GM13977 (cell line): ENCODE measurements around the gene LIPG.

Experiments used
- DNase-seq: peaks from one replicate; pipeline ENCODE4 v3.0.0; 2012; ENCODE audit warnings: low spot score
- in situ Hi-C: fragments of 300-500 bp; cut with MboI; formaldehyde crosslinking; loops from one replicate; pipeline ENCODE4 v1.12.0; 2022; ENCODE audit warnings: low sequenced_read_pairs, low pct_unique_long_range_greater_than_20kb, mixed read lengths, inconsistent platforms; ENCODE audit not compliant: unreplicated experiment
- TF ChIP-seq, protein P1 (sequence below): IDR thresholded peaks from 2 replicates; pipeline ENCODE4 v1.5.1; 2012; ENCODE audit warnings: mild to moderate bottlenecking, control low read depth; ENCODE audit not compliant: insufficient read depth; ENCODE audit errors: extremely low read depth, missing control alignments

The LIPG gene

DNA sequence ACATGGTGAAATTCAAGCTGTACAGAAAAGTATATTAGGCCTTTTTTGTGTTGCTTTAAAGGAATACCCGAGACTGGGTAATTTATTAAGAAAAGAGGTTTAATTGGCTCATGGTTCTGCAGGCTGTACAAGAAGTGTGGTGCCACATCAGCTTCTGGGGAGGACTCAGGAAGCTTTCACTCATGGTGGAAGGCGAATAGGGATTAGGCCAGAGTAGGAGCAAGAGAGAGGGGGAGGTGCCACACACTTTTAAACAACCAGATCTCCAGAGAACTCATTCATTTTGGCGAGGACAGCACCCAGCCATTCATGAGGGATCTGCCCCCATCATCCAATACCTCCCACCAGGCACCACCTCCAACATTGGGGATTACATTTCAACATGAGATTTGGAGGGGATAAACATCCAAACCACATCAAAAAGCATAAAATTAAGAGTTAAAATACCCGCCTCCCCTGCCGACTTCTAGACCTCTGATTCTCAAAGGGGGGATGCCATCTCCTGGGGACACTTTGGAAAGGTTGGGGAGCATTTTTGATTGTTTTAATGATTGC, 15.1 kb upstream of the LIPG start:
- TF ChIP-seq, protein P1, sequence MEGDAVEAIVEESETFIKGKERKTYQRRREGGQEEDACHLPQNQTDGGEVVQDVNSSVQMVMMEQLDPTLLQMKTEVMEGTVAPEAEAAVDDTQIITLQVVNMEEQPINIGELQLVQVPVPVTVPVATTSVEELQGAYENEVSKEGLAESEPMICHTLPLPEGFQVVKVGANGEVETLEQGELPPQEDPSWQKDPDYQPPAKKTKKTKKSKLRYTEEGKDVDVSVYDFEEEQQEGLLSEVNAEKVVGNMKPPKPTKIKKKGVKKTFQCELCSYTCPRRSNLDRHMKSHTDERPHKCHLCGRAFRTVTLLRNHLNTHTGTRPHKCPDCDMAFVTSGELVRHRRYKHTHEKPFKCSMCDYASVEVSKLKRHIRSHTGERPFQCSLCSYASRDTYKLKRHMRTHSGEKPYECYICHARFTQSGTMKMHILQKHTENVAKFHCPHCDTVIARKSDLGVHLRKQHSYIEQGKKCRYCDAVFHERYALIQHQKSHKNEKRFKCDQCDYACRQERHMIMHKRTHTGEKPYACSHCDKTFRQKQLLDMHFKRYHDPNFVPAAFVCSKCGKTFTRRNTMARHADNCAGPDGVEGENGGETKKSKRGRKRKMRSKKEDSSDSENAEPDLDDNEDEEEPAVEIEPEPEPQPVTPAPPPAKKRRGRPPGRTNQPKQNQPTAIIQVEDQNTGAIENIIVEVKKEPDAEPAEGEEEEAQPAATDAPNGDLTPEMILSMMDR: no peak
- in situ Hi-C loops: no loop called here
- DNase-seq: no peak

DNA sequence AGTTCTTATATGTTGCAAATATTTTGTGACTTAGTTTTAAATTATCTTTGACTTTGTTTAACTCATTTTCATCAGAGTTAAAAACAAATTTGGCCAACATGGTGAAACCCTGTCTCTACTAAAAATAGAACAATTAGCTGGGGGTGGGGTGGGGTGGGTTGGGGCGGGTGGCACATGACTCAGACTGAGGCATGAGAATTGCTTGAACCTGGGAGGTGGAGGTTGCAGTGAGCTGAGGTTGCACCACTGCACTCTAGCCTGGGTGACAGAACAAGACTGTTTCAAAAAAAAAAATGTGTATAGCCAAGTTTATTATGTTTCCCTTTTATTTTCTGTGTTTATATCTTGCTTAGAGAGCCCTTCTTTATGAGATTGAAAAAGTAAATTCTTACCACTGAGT, 14.2 kb upstream of the LIPG start:
- no peak for DNase-seq
- in situ Hi-C loops: no loop called here
- TF ChIP-seq, protein P1: no peak

DNA sequence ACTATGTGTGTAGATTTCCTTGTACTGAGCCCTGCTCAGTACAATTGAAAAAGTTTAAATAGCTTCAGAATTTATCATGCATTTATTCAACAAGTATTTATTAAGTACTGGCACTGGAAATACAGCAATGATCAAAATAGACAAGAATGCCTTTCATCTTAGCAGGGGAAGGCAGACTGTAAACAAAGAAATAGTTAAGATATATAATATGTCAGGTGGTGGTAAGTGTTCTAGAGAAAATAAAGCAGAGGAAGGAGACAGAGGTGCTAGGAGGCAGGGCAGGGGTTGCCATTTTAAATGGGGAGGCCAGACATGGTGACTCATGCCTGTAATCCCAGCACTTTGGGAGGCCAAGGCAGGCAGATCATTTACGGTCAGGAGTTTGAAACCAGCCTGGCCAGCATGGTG, 13.6 kb upstream of the LIPG start:
- TF ChIP-seq, protein P1: no peak
- no peak for DNase-seq
- in situ Hi-C loops: no loop called here

DNA sequence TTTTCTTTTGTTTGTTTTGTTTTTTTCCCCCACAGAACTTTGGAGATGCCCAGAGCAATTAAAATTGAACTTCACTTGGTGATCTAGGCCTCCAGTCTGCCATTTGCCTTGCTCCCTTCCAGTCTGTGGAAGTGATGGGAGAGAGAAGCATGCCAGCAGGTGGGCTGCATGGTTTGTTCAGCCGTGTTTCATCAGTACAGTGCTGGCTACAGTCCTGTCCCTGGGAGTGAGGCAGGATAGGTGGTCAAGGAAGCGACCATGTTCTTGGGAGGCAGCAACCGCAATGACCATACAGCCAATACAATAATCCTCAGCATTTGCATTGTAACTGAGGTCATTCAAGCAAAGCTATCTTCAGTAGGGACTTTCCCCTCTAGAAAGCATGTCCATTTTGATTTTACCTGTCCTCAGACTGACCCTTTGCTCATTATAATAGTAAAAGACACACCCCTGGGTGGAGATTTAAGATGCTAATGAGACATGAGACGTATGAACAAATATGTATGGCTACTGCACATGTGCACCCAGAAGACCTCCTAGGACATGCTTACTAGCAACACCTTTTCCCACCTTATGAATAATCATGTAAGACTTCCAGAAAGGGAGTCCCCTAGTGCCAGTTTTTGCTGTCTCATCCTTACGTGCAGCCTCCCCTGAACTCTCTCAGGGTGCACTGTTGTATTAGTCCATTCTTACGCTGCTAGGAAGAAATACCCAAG, 11.1 kb upstream of the LIPG start:
- TF ChIP-seq, protein P1: no peak
- DNase-seq: no peak
- in situ Hi-C loops: no loop called here

DNA sequence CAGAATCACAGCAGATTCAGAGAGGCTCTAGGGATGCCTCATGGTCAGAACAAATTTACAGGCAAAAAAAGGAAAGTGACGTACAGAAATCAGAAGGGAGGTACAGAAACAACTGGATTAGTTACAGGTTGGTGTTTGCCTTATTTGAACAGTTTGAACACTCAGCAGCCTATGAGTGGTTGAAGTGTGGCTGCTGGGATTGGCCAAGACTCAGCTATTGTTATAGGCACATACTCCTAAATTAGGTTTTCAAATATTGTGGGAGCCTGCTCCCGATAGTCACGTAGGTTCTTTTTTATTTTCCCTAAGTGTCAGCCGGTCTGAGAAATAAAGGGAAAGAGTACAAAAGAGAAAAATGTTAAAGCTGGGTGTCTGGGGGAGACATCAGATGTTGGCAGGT, 8.9 kb upstream of the LIPG start:
- TF ChIP-seq, protein P1: no peak
- no peak for DNase-seq
- in situ Hi-C loops: no loop called here

DNA sequence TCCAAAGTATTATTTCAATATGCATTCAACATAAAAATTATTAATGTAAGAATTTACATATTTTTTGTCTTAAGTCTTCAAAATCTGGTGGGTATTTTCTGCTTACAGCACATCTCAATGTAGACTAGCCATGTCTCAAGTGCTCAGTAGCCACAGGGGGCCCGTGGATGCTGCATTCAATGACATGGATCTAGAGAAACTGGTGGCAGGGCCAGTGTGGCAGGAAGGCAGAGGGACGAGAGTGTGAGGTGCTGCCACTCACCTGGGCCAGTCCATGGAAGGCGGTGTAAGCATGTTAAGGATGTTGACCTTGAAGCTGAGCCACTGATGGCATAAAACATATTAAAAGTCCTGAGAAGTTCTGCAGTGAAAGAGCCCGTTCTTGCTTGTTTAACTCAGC, 6.2 kb upstream of the LIPG start:
- DNase-seq: no peak
- in situ Hi-C loops: no loop called here
- TF ChIP-seq, protein P1: no peak
